Measurements from ENCODE around the gene LNX2.

LNX2 gene

GRCh38 chr13:27605099-27605498, 15.2 kb downstream of the LNX2 start:
- DNase-seq: no peak

DNA sequence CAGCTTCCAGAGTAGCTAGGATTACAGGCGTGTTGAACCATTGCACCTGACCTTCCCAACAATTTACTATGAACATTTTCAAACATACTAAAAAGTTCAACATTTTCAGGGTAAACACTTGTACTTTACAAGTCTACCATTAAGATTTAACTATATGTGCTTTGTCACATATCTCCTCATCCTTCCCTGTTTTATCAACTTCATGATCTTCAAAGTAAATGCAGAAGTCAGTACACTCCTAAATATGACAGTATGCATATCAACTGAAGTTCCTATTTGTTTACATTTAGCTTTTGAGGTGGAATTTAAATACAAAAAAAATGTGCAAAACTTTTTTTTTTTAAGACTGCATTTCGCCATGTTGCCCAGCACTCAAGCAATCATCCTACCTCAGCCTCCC, 18.5 kb downstream of the LNX2 start:
- no peak for DNase-seq

GRCh38 chr13:27601208-27601607, 19.1 kb downstream of the LNX2 start:
- DNase-seq: no peak

- no peak for DNase-seq
These were observed 19.6 kb downstream of the LNX2 start for GRCh38 chr13:27600711-27601110.

- DNase-seq: peak; percentile 85
These were observed 20.3 kb downstream of the LNX2 start for GRCh38 chr13:27599845-27600553.

DNA sequence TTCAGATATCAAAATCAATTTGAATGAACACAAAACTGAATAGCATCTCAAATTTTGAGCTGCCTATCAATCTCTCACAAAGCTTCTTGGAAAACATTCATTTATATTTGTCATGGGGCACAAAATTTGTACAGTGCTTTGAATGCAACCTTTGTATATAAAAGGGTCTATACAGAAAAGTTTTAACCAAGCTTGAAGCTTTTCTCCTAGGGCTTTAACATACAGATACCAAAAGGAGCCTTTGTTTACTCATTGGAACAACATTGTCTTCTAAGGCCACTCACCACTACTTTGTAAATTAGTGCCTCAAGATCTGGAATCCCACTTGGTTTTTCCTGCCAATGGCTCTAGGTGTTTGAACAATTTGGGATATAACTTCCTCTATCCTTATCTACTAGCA, 21.2 kb downstream of the LNX2 start:
- no peak for DNase-seq

GRCh38 chr13:27595055-27595811, 25.1 kb downstream of the LNX2 start:
- no peak for DNase-seq

- no peak for DNase-seq
These were observed 27.1 kb downstream of the LNX2 start for GRCh38 chr13:27593267-27593666.

DNA sequence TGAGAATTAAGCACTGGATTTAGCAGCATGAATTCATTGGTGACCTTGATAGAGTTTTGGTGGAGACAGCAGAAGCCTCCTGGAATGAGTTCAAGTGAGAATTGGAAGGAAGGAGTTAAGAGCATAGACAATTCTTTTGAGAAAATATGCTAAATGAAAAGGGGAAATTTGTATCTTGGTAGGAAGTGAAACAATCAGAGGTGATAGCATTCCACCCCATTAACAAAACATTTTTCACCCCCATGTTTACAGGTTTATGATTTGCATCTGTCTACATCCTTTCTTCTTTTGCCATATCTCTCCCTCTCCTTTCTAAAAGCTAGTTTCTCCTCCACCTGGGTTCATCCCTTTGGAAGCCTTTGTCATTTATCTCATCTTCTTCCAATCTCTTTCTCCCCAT, 27.5 kb downstream of the LNX2 start:
- no peak for DNase-seq

DNA sequence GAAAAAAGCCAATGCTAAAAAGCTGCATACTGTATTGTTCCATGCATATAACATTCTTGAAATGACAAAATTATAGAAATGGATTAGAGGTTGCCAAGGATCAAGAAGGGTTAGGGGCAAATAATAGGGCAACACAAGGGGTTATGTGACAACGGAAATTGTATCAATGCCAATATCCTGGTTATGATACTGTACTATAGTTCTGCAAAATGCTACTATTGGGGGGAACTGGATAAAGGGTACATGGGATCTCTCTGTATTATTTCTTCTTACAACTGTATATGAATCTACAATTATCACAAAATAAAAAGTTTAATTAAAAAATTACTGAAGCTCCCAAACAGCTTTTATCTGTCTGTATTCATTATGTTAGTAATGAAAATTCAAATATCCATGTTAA, 31.9 kb downstream of the LNX2 start:
- DNase-seq: no peak

DNA sequence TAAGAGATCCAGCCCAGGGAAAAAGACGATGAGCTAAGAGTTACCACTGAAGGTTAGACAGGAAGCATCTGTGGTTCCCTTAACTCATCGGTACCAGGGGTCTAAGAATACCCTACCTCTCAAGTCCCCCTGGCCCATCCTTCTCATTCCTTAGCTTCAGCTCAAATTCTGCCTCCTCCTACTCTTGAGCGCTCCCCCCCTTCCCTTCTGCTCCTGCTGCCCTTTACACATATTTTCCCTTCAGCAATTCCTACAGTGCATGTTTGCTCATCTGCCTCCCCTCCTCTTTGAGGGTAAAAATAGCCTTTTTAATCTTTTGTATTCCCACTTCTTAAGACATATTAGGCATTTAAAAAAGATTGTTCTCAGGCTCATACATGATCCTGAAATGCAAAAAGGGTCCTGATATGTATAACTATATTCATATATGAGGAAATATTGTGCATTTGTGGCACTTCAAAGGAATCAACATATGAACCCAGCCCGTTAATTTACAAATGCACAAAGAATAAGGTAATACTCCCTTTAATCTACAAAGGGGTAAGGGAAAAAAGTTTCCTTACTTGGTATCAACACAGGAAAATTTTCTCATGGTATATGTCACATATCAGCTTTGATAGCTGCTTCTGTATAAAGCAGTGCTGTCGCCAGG, 33.1 kb downstream of the LNX2 start:
- no peak for DNase-seq

DNA sequence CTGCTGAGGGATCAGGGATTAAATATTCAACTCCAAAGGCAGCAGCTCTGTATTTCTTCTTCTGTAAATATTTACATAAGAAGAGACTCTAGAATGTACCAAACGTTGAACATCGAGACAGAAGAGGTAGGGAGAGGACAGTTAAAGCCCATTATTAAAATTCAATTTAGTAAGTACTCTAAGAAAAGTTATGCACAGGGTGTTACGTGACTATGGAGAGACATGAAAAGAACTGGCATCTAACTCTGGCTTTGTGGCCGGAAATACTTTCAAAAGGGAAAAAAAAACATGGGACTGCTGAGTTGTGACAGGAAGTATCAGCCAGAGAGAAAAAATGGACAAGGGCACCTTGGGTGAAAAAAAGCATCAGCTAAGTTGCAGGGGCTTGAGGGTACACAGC, 36.7 kb downstream of the LNX2 start:
- DNase-seq: peak; percentile 37

GRCh38 chr13:27578121-27579030, 42.0 kb downstream of the LNX2 start:
- peak; percentile 48 for DNase-seq

GRCh38 chr13:27574661-27575060, 45.7 kb downstream of the LNX2 start:
- no peak for DNase-seq

- peak; percentile 69 for DNase-seq
These were observed 47.1 kb downstream of the LNX2 start for GRCh38 chr13:27573265-27573664.

DNA sequence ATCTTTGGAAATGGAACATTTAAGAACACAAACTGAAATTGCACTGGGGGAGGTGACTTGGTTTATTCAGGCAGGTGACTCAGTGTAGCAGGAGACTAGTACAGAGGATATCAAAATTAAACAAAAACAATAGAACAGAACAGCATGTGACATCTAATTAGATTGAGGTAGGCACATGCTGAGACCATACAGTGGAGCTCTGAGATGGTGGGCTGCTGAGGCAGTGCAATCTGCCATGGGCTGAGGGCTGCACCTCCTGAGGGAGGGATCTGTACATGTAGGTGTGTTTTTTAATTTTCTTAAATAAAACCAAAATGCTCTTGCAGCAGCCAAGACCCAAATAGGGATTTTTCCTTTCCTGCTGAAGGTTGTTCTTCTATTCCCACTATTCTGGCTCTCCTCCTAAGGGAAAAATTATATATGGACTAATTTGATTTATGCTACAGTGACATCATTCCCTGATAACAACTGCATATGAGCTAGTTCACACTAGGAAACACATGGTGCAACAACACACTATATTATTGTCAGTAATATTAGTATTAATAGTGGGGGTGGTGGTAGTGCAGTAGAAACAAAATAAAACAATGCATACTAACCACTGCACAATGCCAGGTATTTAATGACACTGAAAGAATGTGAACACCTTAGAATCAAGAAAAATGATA, 48.0 kb downstream of the LNX2 start:
- no peak for DNase-seq

DNA sequence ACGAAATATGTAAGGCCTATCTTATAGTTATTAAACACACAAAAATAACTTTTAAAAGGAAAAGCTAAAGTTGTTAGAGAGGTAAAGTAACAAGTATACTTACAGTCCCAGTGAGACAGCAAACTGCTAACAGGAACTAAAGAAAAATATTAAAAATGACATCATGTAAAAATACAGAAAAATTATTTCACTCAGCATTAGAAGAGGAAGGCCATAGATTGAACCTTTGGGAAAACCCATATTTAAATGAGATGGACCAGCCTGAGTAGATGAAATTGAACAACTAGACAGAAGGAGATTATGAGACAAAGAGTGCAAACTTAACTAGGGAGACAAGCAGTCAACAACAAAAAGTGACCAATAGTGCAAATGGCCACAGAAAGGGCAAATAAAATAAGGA, 49.4 kb downstream of the LNX2 start:
- DNase-seq: no peak

GRCh38 chr13:27569405-27569804, 50.9 kb downstream of the LNX2 start:
- DNase-seq: no peak

- no peak for DNase-seq
These were observed 54.5 kb downstream of the LNX2 start for GRCh38 chr13:27565818-27566217.

GRCh38 chr13:27562457-27562856, 57.9 kb downstream of the LNX2 start:
- DNase-seq: no peak

- no peak for DNase-seq
These were observed 60.6 kb downstream of the LNX2 start for GRCh38 chr13:27559719-27560118.

DNA sequence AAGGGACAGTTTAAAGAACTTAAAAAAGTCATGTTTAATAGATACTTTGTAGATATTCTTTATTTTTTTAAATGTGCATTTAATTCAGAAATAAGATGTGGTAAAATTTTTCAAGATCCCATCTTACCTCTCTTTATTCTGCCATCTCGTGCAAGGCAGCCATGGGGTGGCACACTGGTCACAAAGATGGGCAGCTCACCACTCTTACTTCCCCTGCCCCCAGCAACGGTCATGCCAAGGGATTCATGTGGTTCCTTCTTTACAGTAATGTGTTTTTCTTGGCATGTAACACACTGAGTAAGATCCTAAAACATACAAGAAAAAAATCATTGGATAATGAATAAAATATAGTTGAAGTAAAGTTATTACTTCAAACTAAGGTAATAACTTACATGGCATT, 64.2 kb downstream of the LNX2 start:
- peak; percentile 48 for DNase-seq

Data from EL (cell line).